GM18505 (cell line): Measurements from ENCODE around the gene SH3BP5.

Experiments
- ATAC-seq: cut with Tn5 transposase; IDR thresholded peaks from one replicate; pipeline ENCODE4 v1.9.1; 2021; ENCODE audit not compliant: unreplicated experiment
- POLR2A ChIP-seq: IDR thresholded peaks from 4 replicates; pipeline ENCODE4 v1.6.1; 2011; ENCODE audit warnings: borderline replicate concordance; ENCODE audit not compliant: insufficient read depth, insufficient read length; ENCODE audit errors: extremely low read depth

Gene SH3BP5

DNA sequence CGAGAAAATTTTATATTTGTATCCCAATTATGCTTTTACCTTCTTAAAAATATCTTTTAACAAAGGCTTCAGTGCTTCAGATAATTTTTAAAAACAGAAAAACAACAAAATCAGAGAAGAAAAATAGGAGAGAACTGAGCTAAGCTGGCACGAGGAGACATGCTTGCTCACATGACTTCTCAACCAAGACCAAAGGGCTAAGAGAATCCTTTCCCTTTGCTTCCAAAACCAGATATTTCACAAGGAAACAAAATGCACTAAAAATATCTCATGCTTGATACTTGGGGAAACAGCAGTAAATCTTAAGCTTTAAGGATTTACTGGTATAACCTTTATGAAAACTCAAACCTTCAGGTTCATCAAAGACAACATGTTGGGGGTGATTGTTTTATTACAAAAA lies 67.9 kb downstream of the SH3BP5 start:
- TF ChIP-seq POLR2A, result no peak
- no peak for ATAC-seq

DNA sequence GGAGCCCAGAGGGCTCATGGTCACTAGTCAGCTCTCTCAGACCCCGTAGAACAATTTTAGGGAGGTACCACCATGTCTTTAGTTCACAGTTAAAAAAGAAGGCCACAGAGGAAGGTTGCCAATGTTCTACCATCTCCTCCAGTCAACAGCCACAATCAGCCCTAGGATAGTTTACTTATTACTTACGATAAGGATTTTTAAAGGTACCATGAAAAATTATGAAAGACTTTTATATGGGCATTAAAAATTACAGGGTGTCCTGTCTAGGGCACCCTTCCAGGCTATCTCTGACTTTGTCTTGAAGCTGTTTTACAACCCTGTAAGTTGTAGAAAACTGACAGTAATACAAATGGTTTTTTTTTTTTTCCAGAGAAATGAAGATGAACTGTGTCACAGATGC lies 68.5 kb downstream of the SH3BP5 start:
- TF ChIP-seq POLR2A, result no peak
- no peak for ATAC-seq

- no peak for TF ChIP-seq POLR2A
- ATAC-seq, result no peak
Observed at GRCh38 chr3:15263120-15263519, 69.3 kb downstream of the SH3BP5 start.

DNA sequence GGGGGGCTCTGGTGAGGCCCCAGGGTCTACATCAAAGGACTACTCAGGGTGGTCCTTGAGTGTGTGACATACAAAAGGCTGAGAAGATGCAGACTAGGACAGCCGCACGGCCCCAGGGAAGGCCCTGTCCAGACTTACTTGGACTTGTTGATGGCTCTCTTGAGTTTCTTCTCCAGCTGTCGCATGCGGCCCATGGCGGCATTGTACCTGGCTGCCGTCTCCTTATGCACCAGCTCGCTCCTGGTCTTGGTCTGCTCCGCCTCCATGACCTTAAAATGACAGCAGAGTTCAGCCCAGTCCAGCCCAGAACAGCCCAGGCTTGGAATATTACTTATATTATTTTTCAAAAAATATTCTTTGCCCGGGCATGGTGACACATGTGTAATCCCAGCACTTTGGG lies 70.4 kb downstream of the SH3BP5 start:
- ATAC-seq, result no peak
- no peak for TF ChIP-seq POLR2A

DNA sequence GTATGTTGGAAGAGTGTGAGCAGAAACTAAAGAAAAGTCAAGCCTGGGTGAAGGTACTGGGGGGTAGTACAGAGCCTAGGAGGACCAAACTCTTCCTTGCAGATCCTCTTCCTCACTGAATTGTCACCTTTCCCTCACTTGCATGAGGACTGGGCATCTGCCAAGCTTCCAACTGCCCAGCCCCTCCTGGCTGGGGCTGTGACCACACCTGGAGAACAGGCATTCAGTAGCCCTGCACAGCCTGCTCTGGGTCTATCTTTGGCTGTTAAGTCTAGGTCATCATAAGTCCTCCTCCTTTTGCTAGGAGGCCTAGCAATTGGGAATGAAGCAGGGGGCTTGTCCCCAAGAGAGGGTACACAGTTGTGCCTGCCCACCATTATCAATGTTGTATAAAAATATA lies 71.1 kb downstream of the SH3BP5 start:
- no peak for TF ChIP-seq POLR2A
- ATAC-seq, result no peak

GRCh38 chr3:15260531-15260930 lies 71.9 kb downstream of the SH3BP5 start:
- TF ChIP-seq POLR2A, result no peak
- no peak for ATAC-seq

- TF ChIP-seq POLR2A, result no peak
- ATAC-seq, result no peak
Observed at GRCh38 chr3:15258720-15259119, 73.7 kb downstream of the SH3BP5 start.

DNA sequence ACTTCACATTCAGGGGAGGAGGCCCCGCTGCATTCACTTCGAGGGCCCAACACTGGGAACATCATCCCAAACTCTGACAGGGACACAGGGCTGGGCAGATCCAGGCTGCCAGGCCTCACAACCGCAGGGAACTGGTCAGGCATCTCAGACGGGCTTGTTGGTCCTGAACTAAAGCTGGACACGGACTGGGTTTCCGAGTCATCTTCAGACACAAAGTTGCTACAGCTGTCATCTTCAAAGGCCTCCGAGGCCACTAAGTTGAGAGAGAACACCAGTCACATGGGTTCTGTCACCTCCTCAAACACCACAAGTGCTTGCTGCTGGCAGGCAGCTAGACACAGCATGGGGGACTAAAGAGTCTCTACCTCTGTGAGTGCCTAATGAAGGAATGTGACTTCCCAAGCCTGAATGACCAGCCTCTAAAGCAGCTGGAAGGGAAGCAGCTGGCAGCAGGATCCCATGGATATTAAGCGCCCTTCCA lies 75.5 kb downstream of the SH3BP5 start:
- TF ChIP-seq POLR2A, result no peak
- ATAC-seq, result no peak

DNA sequence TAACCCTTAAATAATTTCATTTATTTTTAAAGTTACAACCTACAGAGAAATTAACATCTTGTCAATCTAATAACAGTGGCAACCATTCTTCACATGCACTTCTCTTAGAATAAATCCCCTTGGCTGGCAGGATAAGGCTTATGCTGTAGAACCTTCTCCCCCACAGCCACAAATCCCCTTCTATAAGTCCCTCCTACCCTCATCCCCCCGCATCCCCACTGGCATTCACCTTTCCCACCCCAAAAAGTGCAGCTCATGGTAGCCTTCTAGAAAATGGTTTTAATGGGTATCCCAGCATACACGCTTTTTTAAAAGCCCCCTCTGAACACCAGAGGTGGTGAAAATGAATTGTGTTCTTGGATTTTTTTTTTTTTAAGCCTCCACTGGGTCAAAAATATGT lies 77.2 kb downstream of the SH3BP5 start:
- ATAC-seq, result no peak
- TF ChIP-seq POLR2A, result no peak

DNA sequence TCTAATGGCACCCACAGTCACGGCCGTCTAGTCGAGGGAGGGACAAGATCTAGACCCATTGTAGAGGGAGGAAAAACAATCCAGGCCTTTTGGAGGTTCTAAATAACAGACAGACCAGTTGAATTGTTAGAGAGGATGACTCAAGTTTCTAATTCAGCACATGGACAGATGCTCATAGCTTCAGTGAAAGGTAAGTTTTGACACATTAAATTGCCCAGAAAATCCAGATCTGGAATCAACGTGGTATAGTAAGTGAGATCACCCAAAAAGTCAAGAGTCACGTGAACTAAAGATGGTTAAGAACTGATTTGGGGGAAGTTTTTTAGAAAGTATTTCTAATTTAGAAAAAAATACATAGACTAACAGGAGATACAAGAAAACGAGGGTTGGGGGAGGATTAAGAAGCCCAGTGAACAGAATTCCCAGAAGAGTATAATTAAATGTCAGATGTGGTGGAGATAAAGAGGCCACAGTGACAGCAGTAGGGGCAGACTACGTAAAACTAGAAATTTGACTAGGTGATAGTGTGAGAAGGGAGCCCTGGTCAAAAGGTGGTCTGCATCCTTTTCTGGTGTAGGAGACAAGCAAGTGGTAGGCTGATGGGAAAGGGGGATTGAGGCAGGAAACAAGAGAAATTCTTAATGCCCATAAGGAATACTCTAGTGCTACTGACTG lies 79.2 kb downstream of the SH3BP5 start:
- TF ChIP-seq POLR2A, result no peak
- ATAC-seq, result no peak

- no peak for TF ChIP-seq POLR2A
- ATAC-seq, result no peak
Observed at GRCh38 chr3:15246186-15246585, 86.2 kb downstream of the SH3BP5 start.

GRCh38 chr3:15243822-15244482 lies 88.4 kb downstream of the SH3BP5 start:
- ATAC-seq, result no peak
- no peak for TF ChIP-seq POLR2A

DNA sequence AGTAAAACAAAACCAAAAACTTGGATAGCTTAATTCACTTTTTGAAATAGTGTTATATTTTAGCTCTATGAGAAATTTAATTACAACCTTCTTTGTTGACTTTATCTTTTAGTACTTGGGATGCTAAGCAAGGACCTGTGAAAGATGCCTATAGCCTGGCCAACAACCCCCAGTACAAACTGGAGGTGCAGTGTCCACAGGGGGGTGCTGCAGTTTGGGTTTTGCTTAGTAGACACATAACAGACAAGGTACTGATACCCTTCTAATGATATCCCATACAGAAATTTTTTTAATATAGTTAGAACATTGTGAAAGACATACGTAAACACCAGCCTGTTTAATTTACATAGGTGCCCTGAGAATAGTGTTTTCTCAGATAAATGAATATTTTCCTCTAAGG lies 91.0 kb downstream of the SH3BP5 start:
- ATAC-seq, result no peak
- no peak for TF ChIP-seq POLR2A

GRCh38 chr3:15229262-15229661 lies 103.1 kb downstream of the SH3BP5 start:
- no peak for TF ChIP-seq POLR2A
- no peak for ATAC-seq

GRCh38 chr3:15228147-15228546 lies 104.2 kb downstream of the SH3BP5 start:
- no peak for TF ChIP-seq POLR2A
- no peak for ATAC-seq
